Measurements from ENCODE around the gene SPATA16. TPM values are rescaled to one million over a fixed set of nuclear protein-coding genes. Genes with fewer than 3 reads are reported as not detected.

SPATA16 gene
- total and polyA plus RNA-seq, 2 experiments from 2014 or later, result not detected

DNA sequence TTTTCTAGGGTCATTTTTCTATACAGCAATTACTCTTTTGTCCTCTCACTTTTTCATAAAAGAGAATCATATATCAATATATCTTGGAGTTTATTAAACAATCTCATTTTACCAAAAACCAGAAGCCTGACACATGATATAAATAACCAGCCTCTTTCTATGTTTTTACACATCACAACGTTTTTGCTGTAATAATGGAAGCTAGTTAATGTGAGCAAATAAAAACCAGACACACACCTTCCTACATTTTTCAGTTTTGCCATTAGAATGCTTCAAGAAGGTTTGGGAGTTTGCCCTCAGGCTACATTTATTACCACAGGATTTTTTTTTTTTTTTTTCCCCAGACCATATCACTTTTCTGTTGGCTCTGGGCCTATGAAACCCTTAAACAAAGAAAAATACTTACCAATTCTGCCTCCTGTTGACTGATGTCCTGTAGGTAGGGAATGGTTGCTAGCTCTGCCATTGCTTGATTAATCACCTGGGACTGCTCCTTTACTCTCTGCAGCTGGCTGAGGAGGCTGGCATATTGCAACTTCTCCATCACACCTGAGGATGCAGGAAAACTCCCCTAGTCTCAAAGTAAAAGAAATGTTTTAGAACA, 225.0 kb downstream of the SPATA16 start:
- H3K79me2 ChIP-seq (replicated peaks; ENCODE audit: insufficient read depth), result no peaks in the 10 kb centered on the region
- Mint-ChIP-seq H3K27ac (no peak overlapping the region), H3K36me3 (ENCODE audit: low read depth) (no peaks in the 10 kb centered on the region), H3K4me3 (no peak overlapping the region), H3K27me3 (ENCODE audit: insufficient read depth, low read depth, poor library complexity) (no peaks in the 10 kb centered on the region), H3K9me3 (no peaks in the 10 kb centered on the region), H3K4me1 (peaks cover 24% of the 10 kb centered on the region)
- H3K9me2 ChIP-seq (ENCODE audit: insufficient read depth), result no peaks in the 10 kb centered on the region
- no peak overlapping the region for H2AFZ ChIP-seq
- DNase-seq (ENCODE audit: low spot score) (peak; percentile 24), ATAC-seq (peak; percentile 50)
- TF ChIP-seq NANOG (IDR thresholded peaks at IDR 0.05; ENCODE audit: borderline replicate concordance) (no peak), CTCF (conservative IDR thresholded peaks at IDR 0.05; ENCODE audit: low read depth in 2 of 2) (peak in 1 of 2 experiments; percentile 20; a peak in 1 of 4 replicates)
- no peaks in the 10 kb centered on the region for H3K36me3 ChIP-seq (ENCODE audit: insufficient read depth)
- no peaks in the 10 kb centered on the region for H3K27me3 ChIP-seq (ENCODE audit: insufficient read depth)
- no peak overlapping the region for H3K27ac ChIP-seq (ENCODE audit: low read depth)
- no peak overlapping the region for H3K4me3 ChIP-seq
- H3F3A ChIP-seq (replicated peaks; ENCODE audit: low read depth), result no peaks in the 10 kb centered on the region
- H3K4me1 ChIP-seq (ENCODE audit: insufficient read depth), result peaks cover 29% of the 10 kb centered on the region
- no peaks in the 10 kb centered on the region for H4K20me1 ChIP-seq (replicated peaks; ENCODE audit: insufficient read depth)
- no peak overlapping the region for H3K4me2 ChIP-seq

- Mint-ChIP-seq H3K27ac (no peak overlapping the region), H3K4me1 (peaks cover 24% of the 10 kb centered on the region), H3K9me3 (no peaks in the 10 kb centered on the region), H3K36me3 (ENCODE audit: low read depth) (no peaks in the 10 kb centered on the region), H3K27me3 (ENCODE audit: insufficient read depth, low read depth, poor library complexity) (no peaks in the 10 kb centered on the region), H3K4me3 (no peak overlapping the region)
- no peak for ATAC-seq
- Histone ChIP-seq H3K4me3 (no peak overlapping the region), H3K36me3 (ENCODE audit: insufficient read depth) (no peaks in the 10 kb centered on the region), H4K20me1 (replicated peaks; ENCODE audit: insufficient read depth) (no peaks in the 10 kb centered on the region), H3F3A (replicated peaks; ENCODE audit: low read depth) (no peaks in the 10 kb centered on the region), H3K79me2 (replicated peaks; ENCODE audit: insufficient read depth) (no peaks in the 10 kb centered on the region), H3K27me3 (ENCODE audit: insufficient read depth) (no peaks in the 10 kb centered on the region), H2AFZ (no peak overlapping the region), H3K4me2 (no peak overlapping the region), H3K9me2 (ENCODE audit: insufficient read depth) (no peaks in the 10 kb centered on the region), H3K27ac (ENCODE audit: low read depth) (no peak overlapping the region), H3K4me1 (ENCODE audit: insufficient read depth) (peaks cover 29% of the 10 kb centered on the region)
- DNase-seq (ENCODE audit: low spot score), result no peak
- TF ChIP-seq EZH2phosphoT487 (IDR thresholded peaks at IDR 0.05; ENCODE audit: unreplicated experiment), result no peak
- TF ChIP-seq STAT1 (IDR thresholded peaks at IDR 0.05; ENCODE audit: unreplicated experiment), result no peak
- TF ChIP-seq REST (IDR thresholded peaks at IDR 0.05; ENCODE audit: unreplicated experiment), result no peak
- TF ChIP-seq ZNF331 (CRISPR knock-in tag; IDR thresholded peaks at IDR 0.05; ENCODE audit: low read depth), result no peak
- TF ChIP-seq POLR2AphosphoS5 (IDR thresholded peaks at IDR 0.05; ENCODE audit: low read depth), result no peak
- no peak for TF ChIP-seq NANOG (IDR thresholded peaks at IDR 0.05; ENCODE audit: borderline replicate concordance)
- TF ChIP-seq, protein P1, sequence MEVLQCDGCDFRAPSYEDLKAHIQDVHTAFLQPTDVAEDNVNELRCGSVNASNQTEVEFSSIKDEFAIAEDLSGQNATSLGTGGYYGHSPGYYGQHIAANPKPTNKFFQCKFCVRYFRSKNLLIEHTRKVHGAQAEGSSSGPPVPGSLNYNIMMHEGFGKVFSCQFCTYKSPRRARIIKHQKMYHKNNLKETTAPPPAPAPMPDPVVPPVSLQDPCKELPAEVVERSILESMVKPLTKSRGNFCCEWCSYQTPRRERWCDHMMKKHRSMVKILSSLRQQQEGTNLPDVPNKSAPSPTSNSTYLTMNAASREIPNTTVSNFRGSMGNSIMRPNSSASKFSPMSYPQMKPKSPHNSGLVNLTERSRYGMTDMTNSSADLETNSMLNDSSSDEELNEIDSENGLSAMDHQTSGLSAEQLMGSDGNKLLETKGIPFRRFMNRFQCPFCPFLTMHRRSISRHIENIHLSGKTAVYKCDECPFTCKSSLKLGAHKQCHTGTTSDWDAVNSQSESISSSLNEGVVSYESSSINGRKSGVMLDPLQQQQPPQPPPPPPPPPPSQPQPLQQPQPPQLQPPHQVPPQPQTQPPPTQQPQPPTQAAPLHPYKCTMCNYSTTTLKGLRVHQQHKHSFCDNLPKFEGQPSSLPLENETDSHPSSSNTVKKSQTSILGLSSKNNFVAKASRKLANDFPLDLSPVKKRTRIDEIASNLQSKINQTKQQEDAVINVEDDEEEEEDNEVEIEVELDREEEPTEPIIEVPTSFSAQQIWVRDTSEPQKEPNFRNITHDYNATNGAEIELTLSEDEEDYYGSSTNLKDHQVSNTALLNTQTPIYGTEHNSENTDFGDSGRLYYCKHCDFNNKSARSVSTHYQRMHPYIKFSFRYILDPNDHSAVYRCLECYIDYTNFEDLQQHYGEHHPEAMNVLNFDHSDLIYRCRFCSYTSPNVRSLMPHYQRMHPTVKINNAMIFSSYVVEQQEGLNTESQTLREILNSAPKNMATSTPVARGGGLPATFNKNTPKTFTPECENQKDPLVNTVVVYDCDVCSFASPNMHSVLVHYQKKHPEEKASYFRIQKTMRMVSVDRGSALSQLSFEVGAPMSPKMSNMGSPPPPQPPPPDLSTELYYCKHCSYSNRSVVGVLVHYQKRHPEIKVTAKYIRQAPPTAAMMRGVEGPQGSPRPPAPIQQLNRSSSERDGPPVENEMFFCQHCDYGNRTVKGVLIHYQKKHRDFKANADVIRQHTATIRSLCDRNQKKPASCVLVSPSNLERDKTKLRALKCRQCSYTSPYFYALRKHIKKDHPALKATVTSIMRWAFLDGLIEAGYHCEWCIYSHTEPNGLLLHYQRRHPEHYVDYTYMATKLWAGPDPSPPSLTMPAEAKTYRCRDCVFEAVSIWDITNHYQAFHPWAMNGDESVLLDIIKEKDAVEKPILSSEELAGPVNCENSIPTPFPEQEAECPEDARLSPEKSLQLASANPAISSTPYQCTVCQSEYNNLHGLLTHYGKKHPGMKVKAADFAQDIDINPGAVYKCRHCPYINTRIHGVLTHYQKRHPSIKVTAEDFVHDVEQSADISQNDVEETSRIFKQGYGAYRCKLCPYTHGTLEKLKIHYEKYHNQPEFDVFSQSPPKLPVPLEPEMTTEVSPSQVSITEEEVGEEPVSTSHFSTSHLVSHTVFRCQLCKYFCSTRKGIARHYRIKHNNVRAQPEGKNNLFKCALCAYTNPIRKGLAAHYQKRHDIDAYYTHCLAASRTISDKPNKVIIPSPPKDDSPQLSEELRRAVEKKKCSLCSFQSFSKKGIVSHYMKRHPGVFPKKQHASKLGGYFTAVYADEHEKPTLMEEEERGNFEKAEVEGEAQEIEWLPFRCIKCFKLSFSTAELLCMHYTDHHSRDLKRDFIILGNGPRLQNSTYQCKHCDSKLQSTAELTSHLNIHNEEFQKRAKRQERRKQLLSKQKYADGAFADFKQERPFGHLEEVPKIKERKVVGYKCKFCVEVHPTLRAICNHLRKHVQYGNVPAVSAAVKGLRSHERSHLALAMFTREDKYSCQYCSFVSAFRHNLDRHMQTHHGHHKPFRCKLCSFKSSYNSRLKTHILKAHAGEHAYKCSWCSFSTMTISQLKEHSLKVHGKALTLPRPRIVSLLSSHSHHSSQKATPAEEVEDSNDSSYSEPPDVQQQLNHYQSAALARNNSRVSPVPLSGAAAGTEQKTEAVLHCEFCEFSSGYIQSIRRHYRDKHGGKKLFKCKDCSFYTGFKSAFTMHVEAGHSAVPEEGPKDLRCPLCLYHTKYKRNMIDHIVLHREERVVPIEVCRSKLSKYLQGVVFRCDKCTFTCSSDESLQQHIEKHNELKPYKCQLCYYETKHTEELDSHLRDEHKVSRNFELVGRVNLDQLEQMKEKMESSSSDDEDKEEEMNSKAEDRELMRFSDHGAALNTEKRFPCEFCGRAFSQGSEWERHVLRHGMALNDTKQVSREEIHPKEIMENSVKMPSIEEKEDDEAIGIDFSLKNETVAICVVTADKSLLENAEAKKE (CRISPR knock-in tag; IDR thresholded peaks at IDR 0.05), result no peak
- TF ChIP-seq ZNF114 (CRISPR knock-in tag; IDR thresholded peaks at IDR 0.05), result no peak
These were observed 226.2 kb downstream of the SPATA16 start for GRCh38 chr3:172914854-172915253.
